OCI-LY7 (cell line): Measurements from ENCODE around the gene KCNMB2. TPM values are rescaled to one million over a fixed set of nuclear protein-coding genes. Genes with fewer than 3 reads are reported as not detected.

Source experiments
- BruUV-seq: library from RNA; stranded (reverse); fragments of 400-500 nt; replicated peaks from 2 replicates; lab custom pipeline; 2021; lab: Mats Ljungman, UMichigan
- CTCF ChIA-PET: fragments of 300-600 bp; sonication (Branson Sonifier 250); formaldehyde crosslinking; loops from one replicate; lab custom pipeline; 2022; ENCODE audit warnings: antibody characterized with exemption; ENCODE audit not compliant: unreplicated experiment; lab: Charles Lee
- POLR2A ChIA-PET: fragments of 300-600 bp; sonication (Branson Sonifier 250); formaldehyde crosslinking; loops from one replicate; lab custom pipeline; 2022; ENCODE audit warnings: antibody characterized with exemption; lab: Charles Lee
- DNase-seq: peaks from one replicate; pipeline ENCODE4 v3.0.0-alpha.2; 2015; ENCODE audit warnings: low spot score
- H2AFZ ChIP-seq: fragments of 200-600 bp; sonication (generic), shearing (Covaris generic); 2 replicates; pipeline ENCODE4 v1.6.1; 2014; ENCODE audit warnings: mild to moderate bottlenecking, antibody characterized with exemption, low read length, moderate library complexity
- H3K27ac ChIP-seq: fragments of 200-600 bp; sonication (generic); 2 replicates; pipeline ENCODE4 v1.5.1; 2014; ENCODE audit warnings: mixed run types, low read depth, mild to moderate bottlenecking, moderate library complexity, low read length, inconsistent platforms; ENCODE audit not compliant: poor library complexity, severe bottlenecking
- H3K36me3 ChIP-seq: fragments of 200-600 bp; sonication (generic); 2 replicates; pipeline ENCODE4 v1.6.1; 2014; ENCODE audit warnings: mild to moderate bottlenecking, antibody characterized with exemption, low read length, moderate library complexity, mixed read lengths; ENCODE audit not compliant: insufficient read depth
- H3K4me1 ChIP-seq: fragments of 200-600 bp; sonication (generic); 2 replicates; pipeline ENCODE4 v1.5.1; 2014; ENCODE audit warnings: mild to moderate bottlenecking, low read length; ENCODE audit not compliant: insufficient read depth, poor library complexity, severe bottlenecking
- H3K4me2 ChIP-seq: fragments of 200-600 bp; sonication (generic); 2 replicates; pipeline ENCODE4 v1.6.1; 2014; ENCODE audit warnings: mild to moderate bottlenecking, low read length
- H3K4me3 ChIP-seq: fragments of 200-600 bp; sonication (generic); 2 replicates; pipeline ENCODE4 v1.5.1; 2014; ENCODE audit warnings: mild to moderate bottlenecking, low read depth, low read length; ENCODE audit not compliant: poor library complexity, severe bottlenecking
- H3K79me2 ChIP-seq: fragments of 200-600 bp; sonication (generic); 2 replicates; pipeline ENCODE4 v1.6.1; 2016; ENCODE audit warnings: low read depth, mild to moderate bottlenecking, low read length, moderate library complexity, mixed read lengths; ENCODE audit not compliant: insufficient read depth
- H3K9me2 ChIP-seq: fragments of 200-600 bp; sonication (generic); 2 replicates; pipeline ENCODE4 v1.6.1; 2016; ENCODE audit warnings: mild to moderate bottlenecking, low read length, mixed read lengths; ENCODE audit not compliant: insufficient read depth
- H3K9me3 ChIP-seq: fragments of 200-600 bp; sonication (generic); 2 replicates; pipeline ENCODE4 v1.6.1; 2014; ENCODE audit warnings: mild to moderate bottlenecking, mixed run types, low read length, mixed read lengths
- H4K20me1 ChIP-seq: fragments of 200-600 bp; sonication (generic); 2 replicates; pipeline ENCODE4 v1.6.1; 2014; ENCODE audit warnings: mild to moderate bottlenecking, antibody characterized with exemption, low read length, moderate library complexity, mixed read lengths; ENCODE audit not compliant: insufficient read depth
- CTCF ChIP-seq: fragments of 200-600 bp; sonication (generic); conservative IDR thresholded peaks from 2 replicates; pipeline ENCODE4 v1.5.1; 2014; ENCODE audit warnings: mild to moderate bottlenecking, antibody characterized with exemption, low read length, moderate library complexity, mixed read lengths
- EZH2phosphoT487 ChIP-seq: fragments of 200-600 bp; sonication (generic); IDR thresholded peaks from 2 replicates; pipeline ENCODE4 v1.6.1; 2018; ENCODE audit warnings: low read depth, borderline replicate concordance, mild to moderate bottlenecking, mixed run types, antibody characterized with exemption, low read length, moderate library complexity, mixed read lengths
- intact Hi-C: fragments of 100-400 bp; cut with micrococcal nuclease; formaldehyde crosslinking; loops from one replicate; pipeline ENCODE4 v1.10.0; 2022; ENCODE audit not compliant: unreplicated experiment
- total RNA-seq, 2 experiments: library from RNA; depleted of rRNA in 1 of 2; stranded (reverse); fragments of >200 nt in 1 of 2; shearing (Covaris generic) in 1 of 2; gene quantifications; 2 replicates each; pipeline ENCODE4 v1.2.3, GENCODE V29; 2014 to 2022

Gene KCNMB2
- total RNA-seq, 2 experiments from 2014 or later = not detected

GRCh38 chr3:178762385-178762784, 226.1 kb downstream of the KCNMB2 start:
- H3K9me2 ChIP-seq = no peaks in the 10 kb centered on the region
- no peak overlapping the region for H3K27ac ChIP-seq
- H3K79me2 ChIP-seq = no peaks in the 10 kb centered on the region
- no peaks in the 10 kb centered on the region for H4K20me1 ChIP-seq
- no peaks in the 10 kb centered on the region for H3K9me3 ChIP-seq
- intact Hi-C loops = no loop called here
- no TSS peak for BruUV-seq
- POLR2A ChIA-PET = no interaction called here
- CTCF ChIA-PET = no interaction called here
- H2AFZ ChIP-seq = no peak overlapping the region
- no peak for DNase-seq
- no peaks in the 10 kb centered on the region for H3K4me1 ChIP-seq
- no peaks in the 10 kb centered on the region for H3K36me3 ChIP-seq
- no peak for TF ChIP-seq CTCF
- no peak for TF ChIP-seq EZH2phosphoT487
- H3K4me3 ChIP-seq = no peak overlapping the region
- H3K4me2 ChIP-seq = no peak overlapping the region

GRCh38 chr3:178765472-178765871, 229.2 kb downstream of the KCNMB2 start:
- TF ChIP-seq EZH2phosphoT487 (no peak), CTCF (no peak)
- Histone ChIP-seq H3K4me1 (no peaks in the 10 kb centered on the region), H2AFZ (no peak overlapping the region), H3K79me2 (no peaks in the 10 kb centered on the region), H4K20me1 (no peaks in the 10 kb centered on the region), H3K9me2 (no peaks in the 10 kb centered on the region), H3K4me2 (no peak overlapping the region), H3K36me3 (no peaks in the 10 kb centered on the region), H3K9me3 (no peaks in the 10 kb centered on the region), H3K4me3 (no peak overlapping the region), H3K27ac (no peak overlapping the region)
- intact Hi-C loops = no loop called here
- DNase-seq = no peak
- BruUV-seq = no TSS peak
- CTCF ChIA-PET = no interaction called here
- POLR2A ChIA-PET = no interaction called here

GRCh38 chr3:178767581-178767980, 231.3 kb downstream of the KCNMB2 start:
- CTCF ChIA-PET = no interaction called here
- Histone ChIP-seq H4K20me1 (no peaks in the 10 kb centered on the region), H3K4me3 (no peak overlapping the region), H3K4me2 (no peak overlapping the region), H3K36me3 (no peaks in the 10 kb centered on the region), H3K4me1 (no peaks in the 10 kb centered on the region), H3K79me2 (no peaks in the 10 kb centered on the region), H2AFZ (no peak overlapping the region), H3K9me2 (no peaks in the 10 kb centered on the region), H3K27ac (no peak overlapping the region), H3K9me3 (no peaks in the 10 kb centered on the region)
- no peak for DNase-seq
- POLR2A ChIA-PET = no interaction called here
- no TSS peak for BruUV-seq
- TF ChIP-seq CTCF (no peak), EZH2phosphoT487 (no peak)
- intact Hi-C loops = no loop called here
